ENCODE results near the gene ZSCAN22.

GRCh38 chr19:58318297-58318696, 8.5 kb upstream of the ZSCAN22 start:
- TF ChIP-seq, protein P1, sequence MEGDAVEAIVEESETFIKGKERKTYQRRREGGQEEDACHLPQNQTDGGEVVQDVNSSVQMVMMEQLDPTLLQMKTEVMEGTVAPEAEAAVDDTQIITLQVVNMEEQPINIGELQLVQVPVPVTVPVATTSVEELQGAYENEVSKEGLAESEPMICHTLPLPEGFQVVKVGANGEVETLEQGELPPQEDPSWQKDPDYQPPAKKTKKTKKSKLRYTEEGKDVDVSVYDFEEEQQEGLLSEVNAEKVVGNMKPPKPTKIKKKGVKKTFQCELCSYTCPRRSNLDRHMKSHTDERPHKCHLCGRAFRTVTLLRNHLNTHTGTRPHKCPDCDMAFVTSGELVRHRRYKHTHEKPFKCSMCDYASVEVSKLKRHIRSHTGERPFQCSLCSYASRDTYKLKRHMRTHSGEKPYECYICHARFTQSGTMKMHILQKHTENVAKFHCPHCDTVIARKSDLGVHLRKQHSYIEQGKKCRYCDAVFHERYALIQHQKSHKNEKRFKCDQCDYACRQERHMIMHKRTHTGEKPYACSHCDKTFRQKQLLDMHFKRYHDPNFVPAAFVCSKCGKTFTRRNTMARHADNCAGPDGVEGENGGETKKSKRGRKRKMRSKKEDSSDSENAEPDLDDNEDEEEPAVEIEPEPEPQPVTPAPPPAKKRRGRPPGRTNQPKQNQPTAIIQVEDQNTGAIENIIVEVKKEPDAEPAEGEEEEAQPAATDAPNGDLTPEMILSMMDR (IDR thresholded peaks at IDR 0.05) = no peak
- no peak for TF ChIP-seq ZFX (IDR thresholded peaks at IDR 0.05; ENCODE audit: borderline replicate concordance)

Measured in 22Rv1 (cell line).